ENCODE results near the gene NGB.

- no peak for TF ChIP-seq POLR2AphosphoS5 (IDR thresholded peaks at IDR 0.05; ENCODE audit: borderline replicate concordance, low read depth, low read length)
- TF ChIP-seq EZH2 (IDR thresholded peaks at IDR 0.05) = no peak
- no peak for TF ChIP-seq FOXP2 (optimal IDR thresholded peaks at IDR 0.05; ENCODE audit: control extremely low read depth, extremely low read length, insufficient read depth)
Observed at GRCh38 chr14:77284066-77284465, 13.1 kb upstream of the NGB start.

All from SK-N-MC (cell line).